GM18909 (cell line): ENCODE measurements around the gene C19orf73.

Experiments used
- ATAC-seq: cut with Tn5 transposase; IDR thresholded peaks from one replicate; pipeline ENCODE4 v1.9.1; 2021; ENCODE audit warnings: mild to moderate bottlenecking; ENCODE audit not compliant: unreplicated experiment, poor library complexity

Gene C19orf73

GRCh38 chr19:49118565-49119410, at the start of gene C19orf73:
Gene C19orf73 (minus strand): TSS chr19:49119143. CDS start chr19:49119022, 121 bp downstream.
- peak; percentile 75 for ATAC-seq

- no peak for ATAC-seq
Observed at GRCh38 chr19:49168421-49168820, 49.5 kb upstream of the C19orf73 start.

- ATAC-seq: no peak
Observed at GRCh38 chr19:49167857-49168409, 49.0 kb upstream of the C19orf73 start.

- no peak for ATAC-seq
Observed at GRCh38 chr19:49165865-49166301, 46.9 kb upstream of the C19orf73 start.

GRCh38 chr19:49165111-49165750, 46.3 kb upstream of the C19orf73 start:
- no peak for ATAC-seq

DNA sequence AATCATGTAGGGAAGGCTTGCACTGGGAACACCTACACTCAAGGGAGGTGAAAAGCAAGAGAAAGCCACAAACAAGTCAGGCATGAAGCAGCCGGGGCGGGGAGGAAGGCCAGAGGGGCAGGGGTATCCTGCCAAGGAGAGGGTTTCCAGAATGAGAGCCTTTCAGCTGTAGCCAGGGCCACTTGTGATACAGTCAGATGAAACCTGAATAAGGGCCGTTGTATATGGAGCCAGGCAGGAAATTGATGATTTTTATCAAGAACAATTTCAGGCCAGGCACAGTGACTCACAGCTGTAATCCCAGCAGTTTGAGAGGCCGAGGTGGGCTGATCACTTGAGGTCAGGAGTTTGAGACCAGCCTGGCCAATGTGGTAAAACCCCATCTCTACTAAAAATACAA, 43.0 kb upstream of the C19orf73 start:
- ATAC-seq: no peak

DNA sequence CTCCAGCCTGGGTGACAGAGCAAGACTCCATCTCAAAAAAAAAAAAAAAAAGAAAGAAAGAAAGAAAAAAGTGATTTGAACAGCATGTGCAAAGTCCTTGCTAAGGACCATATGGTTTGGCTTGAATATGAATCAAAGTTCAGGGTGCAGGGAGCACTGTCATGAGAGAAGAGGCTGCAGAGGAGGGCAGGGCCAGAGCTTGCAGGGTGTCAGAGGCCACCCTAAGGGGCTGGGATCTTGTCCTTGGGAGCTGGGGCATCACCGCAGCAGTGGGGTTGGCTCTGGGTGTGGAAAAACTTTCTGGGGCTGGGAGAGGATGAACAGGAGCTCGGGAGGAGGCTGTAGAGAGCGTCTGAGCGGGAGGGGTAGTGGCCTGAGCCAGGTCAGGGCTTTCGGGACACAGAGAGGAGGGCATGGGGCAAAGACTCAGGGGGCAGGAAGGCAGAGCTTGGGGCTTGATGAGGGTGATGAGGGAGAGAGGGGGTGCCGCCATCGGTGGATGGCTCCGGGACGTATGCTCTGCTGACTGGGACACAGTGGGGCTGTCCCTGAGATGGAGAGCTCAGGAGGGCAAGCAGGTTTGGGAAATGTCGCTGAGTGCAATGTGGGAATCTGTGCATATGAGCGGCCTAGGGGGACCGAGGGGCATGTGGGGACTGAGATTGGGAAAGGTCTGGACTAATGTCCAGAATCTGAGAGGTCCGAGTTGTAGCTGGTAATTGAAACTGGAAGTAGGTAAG, 41.7 kb upstream of the C19orf73 start:
- ATAC-seq: no peak

- ATAC-seq: no peak
Observed at GRCh38 chr19:49157445-49158224, 38.7 kb upstream of the C19orf73 start, which contains the start of gene TRPM4. Gene TRPM4 (plus strand): TSS chr19:49157792. CDS start chr19:49157867, 75 bp downstream.

- no peak for ATAC-seq
Observed at GRCh38 chr19:49155820-49156346, 36.9 kb upstream of the C19orf73 start.

DNA sequence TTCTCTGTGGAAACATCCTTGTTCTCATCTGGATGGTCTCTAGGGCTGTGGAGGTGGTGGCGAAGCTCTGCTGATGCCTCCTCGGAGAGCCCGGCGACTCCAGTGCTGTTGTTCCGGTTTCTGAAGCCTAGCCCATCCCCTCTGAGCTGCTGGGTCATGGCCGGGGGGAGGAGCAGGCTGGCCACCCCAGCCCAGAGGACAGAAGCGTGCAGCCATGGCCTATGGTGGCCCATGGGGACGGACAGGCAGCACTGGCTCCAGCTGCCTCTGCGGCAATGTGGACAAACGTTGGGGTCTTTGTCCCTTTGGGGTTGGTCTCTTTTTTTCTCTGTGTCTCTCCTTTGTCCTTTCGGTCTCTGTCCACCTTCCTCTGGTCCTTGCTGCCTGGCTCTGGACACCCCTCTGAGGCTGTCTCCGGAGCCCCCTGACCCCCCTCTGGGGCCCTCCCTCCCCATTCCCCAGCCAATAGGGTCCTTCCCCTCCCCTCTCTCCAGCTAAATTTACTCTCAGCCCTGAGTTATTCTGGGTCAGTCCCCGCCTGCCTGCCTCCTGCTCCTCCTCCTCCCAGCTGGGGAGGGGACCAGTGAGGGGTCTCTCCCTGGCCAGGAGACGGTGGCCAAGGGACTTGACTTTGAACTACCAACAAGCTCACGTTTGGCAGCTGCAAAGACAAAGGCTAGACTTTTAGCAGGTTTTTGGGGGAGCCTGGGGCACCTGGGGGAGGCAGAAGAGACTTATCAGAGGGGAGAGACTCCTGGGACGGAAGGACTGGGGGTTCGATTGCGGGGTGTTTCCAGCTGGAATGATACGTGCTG, 36.3 kb upstream of the C19orf73 start, which contains the start of gene HRC:
TSS of gene HRC (minus strand) at position 392 of the 815 bp plus-strand sequence. CDS start at position 233, 159 bp downstream.
- ATAC-seq: no peak

DNA sequence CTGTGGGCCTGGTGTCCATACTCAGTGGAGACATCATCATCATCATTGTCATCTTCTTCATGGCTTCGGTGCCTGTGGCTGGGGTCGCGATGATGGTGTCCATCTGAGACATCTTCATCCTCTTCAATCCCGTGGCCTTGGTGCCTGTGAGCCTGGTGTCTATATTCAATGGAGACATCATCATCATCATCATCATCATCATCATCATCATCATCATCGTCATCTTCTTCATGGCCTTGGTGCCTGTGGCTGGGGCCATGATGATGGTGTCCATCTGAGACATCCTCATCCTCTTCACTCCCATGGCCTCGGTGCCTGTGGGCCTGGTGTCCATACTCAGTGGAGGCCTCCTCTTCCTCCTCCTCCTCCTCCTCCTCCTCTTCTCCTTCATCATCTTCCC, 35.3 kb upstream of the C19orf73 start:
- no peak for ATAC-seq

GRCh38 chr19:49153167-49153809, 34.3 kb upstream of the C19orf73 start:
- no peak for ATAC-seq

GRCh38 chr19:49152119-49152550, 33.2 kb upstream of the C19orf73 start:
- ATAC-seq: no peak

DNA sequence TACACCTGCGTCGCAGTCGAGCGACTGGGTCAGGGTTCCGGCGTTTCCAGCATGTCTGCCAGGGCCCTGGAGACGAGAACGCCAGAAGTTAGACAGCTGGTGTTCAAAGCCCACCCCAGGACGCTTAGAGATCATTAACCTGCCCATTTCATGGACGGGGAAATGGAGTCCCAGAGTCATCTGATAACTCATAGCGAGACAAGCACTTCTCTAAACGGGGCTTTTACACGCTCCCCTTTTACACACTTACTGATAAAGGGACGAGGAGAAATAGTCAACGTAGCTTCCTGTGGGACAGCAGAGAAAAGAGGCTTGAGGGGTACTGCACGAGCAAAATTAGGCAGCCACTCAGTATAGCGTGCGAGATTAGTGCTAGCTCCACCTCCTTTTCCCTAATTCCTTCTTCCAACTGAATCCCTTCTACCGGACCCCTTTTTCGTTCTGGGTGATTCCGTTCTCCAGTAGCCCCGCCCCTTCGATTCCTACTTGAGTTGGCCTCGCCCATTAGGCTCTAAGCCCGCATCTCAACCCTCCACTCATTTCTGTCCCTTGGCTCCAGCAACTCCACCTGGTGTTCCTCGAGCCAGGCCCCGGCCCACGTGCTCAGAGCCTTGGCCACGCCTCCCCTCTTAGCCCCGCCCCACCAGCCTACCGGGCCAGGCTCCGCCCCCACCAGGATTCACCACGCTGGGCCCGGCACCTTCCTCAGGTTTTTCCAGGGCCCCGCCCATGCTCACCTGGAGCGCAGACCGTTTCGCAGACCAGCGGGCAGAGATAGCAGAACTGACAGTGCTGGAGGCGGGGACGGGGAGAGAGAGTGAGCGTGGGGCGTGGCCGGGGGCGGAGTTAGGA, 32.5 kb upstream of the C19orf73 start:
- no peak for ATAC-seq

GRCh38 chr19:49150944-49151243, 32.0 kb upstream of the C19orf73 start:
- no peak for ATAC-seq

GRCh38 chr19:49150106-49150943, 31.4 kb upstream of the C19orf73 start:
- no peak for ATAC-seq
